Mucosa of gallbladder (tissue), 1 donor: Measurements from ENCODE around the gene KDM3A. TPM values are rescaled to one million over a fixed set of nuclear protein-coding genes. Genes with fewer than 3 reads are reported as not detected.

Source experiments
- DNase-seq: peaks from one replicate; pipeline ENCODE4 v3.0.0-alpha.2; 2020; ENCODE audit warnings: low spot score
- total RNA-seq: library from RNA; stranded (reverse); gene quantifications from one replicate; pipeline ENCODE4 v1.2.1, GENCODE V29; 2021
- donor health status: DM: no; HTN: no; CAD: no.

The KDM3A gene
- total RNA-seq, 1 donor from 2014 or later, result 87.4 TPM

DNA sequence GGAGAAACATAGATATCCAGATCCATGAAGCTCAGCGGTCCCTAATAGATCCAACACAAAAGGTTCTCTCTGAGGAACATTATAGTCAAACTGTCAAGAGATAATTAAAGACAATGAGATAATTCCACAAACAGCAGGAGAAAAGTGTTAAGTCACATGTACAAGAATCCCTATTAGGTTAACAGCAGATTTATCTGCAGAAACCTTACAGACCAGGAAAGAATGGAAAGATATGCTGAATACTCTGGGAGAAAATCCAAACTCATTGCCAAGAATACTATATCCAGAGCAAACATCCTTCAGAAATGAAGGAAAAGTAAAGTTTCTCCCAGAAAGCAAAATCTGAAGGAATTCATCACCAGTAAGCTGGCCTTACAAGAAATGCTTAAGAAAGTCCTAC is 10.8 kb upstream of the KDM3A start:
- DNase-seq, result no peak

DNA sequence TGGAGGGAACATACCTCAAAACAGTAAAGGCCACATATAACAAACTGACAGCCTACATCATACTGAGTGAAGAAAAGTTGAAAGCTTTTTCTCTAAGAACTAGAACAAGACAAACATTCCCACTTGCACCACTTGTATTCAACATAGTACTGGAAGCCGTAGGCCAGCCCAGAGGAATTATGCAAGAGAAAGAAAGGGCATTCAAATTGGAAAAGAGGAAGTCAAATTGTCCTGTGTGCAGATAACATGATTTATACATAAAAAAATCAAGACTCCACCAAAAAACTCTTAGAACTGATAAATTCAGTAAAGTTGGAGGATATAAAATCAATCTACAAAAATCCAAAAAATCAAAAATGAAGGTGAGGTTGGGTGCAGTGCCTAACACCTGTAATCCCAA is 8.0 kb upstream of the KDM3A start:
- no peak for DNase-seq

DNA sequence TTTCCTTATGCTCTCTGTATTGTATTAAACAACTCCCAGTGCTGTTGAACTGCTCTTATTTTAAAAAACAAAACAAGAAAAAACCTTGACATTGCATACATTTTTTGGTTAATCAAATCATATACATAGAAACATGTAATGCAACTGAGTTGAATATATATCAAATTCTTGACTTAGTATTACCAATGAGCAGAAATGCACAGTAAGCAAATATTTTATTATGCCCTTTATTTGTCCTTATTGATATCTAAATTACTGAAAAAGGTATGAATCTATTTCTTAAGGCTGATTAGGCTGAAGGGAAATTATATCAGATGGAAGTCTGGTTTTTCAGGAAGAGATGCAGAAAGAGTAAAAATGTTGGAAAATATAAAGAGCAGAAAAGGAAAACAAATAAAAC is 6.9 kb upstream of the KDM3A start:
- DNase-seq, result no peak

DNA sequence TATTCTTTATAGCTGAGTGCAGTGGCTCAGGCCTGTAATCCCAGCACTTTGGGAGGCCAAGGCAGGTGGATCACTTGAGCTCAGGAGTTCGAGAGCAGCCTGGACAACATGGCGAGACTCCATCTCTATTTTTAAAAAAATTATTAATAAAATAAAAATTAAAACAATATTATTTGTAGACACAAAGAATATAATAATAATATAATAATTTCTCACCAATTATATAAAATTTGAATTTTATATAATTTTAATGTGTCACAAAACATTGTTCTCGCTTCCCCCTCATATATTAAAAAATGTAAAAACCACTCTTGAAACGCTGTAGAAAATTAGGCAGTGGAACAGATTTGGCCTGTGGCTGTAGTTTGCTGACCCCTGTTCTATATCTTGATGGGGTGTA is 5.6 kb upstream of the KDM3A start:
- DNase-seq, result no peak

DNA sequence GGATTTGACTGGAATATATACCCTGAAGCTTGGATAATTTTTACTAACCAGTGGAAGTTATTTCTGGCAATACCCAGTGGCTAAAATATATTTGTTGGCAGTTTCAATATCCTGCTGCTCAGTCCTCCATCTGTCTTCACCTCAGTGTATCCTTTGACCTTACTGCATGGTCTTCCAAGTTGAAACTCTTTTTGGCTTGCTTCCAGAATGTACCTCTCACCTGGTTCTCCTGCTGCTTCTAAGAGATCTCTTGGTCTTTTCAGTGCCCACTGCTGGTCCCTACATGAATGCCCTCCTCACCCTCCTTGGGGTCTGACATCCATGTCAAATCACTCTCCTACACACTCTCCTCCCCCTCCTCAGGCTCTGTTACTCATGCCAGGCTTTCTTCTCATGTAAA is 4.8 kb upstream of the KDM3A start:
- DNase-seq, result no peak

DNA sequence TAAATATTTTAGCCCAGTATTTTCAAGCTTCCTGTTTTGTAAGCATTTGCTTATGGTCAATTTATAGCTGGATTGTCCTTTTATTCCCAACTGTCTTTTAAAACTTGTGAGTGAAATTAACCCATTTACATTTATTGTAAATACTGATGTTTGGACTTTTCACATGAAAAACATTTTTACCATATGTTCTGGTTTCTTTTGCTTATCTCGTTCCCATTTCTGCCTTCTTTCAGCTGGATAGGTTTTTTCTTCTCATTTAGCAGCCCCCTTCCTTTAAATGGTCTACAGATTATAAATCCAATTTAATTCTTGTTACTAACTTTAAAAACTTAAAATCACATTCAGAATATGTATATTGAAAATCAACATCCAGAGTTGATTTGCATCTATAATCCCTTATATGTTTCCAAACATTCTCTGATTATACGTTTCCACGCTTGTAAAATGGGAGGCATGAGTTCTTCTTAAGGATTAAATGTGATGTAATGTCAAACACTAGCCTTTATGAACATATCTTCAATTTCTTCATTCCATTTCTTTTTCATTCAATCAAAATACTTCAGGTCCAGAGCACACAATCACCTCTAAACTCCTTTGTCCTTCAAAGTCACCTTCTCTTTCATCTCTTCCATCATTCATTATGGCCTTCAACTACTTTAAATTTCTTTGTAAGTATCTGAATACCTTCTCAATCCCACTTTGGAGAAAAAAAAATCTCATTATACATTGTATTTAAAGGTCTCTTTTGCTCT is 1.1 kb upstream of the KDM3A start:
- DNase-seq, result no peak

DNA sequence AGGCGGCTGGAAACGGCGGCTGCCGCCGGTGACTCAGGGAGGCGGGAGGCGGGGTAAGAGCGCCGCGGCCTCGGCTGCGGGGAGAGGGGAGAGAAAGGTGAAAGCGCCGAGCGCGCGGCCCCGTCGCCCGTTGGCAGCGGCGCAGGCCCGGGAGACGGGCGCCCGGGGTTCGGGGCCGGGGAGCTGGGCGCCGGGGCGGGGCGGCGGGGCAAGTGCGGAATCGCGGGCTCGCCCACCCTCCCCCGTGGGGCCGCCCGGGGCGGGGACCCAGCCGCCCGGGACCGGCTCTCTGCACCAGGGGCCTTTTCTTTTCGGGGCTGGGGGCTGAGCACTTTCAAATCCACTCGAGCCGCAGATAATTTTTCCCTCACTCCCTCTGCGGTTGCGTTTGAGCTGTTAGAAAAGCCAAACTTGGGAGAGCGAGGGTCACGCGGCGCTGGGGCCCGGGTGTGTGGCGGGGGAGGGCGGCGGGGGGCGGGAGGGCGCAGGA is 266 bp downstream of the KDM3A start:
- DNase-seq, result no peak

DNA sequence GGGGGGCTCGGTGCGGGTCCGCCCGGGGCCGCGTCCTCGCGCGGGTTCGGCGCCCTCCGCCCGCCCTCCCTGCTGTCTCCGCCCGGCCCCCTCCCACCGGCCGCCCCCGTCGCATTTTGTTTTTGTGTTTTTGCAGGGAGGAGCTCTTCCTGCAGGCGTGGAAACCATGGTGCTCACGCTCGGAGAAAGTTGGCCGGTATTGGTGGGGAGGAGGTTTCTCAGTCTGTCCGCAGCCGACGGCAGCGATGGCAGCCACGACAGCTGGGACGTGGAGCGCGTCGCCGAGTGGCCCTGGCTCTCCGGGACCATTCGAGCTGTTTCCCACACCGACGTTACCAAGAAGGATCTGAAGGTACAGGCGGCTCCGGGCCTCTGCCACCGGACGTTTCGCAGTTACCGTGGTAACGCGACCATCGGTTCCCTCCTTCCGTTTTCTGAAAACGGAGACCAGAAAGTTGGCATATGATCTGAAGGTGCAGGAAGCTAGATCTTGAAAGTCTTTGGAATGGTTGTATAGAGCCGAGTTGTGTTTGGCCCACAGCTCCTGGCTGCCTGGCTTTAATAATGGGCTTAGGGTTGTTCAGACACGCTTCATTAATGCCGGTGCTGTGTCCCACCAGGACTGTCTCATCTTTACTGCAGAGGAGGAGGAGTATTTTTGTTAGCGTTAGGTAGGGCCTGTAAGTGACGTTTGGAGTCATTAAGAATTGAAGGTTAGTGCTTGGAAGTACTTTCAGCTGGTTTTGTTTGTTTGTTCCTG is 891 bp downstream of the KDM3A start:
- DNase-seq, result peak; percentile 53

DNA sequence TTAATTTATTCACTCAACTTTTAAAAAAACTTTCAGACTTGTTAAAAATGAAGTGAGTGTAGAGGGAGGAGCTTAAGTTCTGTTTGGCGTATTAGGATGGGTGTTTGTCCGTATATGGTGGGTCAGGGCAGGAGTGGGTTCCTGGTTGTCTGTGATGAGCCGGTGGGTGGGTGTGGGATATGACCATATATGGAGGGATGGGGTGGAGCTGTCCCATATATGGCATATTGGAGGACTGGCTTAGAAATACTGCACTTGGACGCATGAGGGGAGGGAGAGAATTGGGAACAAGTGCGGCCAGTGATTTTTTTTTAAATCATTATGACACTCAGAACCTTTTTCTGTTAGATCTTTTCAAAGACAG is 1.5 kb downstream of the KDM3A start:
- DNase-seq, result peak; percentile 88

DNA sequence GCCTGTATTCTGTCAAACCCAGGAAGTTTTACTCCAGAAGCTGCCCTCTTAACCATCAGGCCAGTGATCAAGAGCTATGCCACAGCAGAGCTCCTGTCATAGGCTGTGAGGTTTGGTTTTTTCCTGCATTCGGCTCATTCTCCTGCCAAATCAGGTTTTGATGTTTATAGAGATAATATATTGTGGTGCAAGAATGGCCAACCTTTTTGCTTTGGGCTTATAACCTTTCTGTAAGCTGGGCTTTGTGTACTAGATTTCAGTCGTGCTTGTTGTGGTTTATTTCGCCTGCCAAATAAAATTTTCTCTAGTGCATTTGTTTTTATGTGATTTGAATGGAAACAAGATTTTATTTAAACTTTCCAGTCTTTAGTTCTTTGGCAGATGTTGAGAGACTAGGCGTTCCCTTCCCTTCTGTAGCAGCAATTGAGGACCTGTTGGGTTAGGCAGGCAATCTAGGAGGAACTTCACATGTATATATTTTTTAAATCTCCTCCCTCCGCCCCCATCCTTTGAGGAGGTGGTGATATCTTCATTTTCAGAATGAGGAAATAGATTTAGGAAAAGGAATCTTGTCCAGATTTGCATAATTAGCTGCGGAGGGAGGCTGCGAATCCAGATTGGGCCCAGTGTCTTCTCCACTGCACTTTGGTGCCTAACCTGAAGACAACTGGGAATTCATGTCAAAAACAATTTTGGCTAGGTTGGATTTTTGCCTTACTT is 2.6 kb downstream of the KDM3A start:
- DNase-seq, result no peak

DNA sequence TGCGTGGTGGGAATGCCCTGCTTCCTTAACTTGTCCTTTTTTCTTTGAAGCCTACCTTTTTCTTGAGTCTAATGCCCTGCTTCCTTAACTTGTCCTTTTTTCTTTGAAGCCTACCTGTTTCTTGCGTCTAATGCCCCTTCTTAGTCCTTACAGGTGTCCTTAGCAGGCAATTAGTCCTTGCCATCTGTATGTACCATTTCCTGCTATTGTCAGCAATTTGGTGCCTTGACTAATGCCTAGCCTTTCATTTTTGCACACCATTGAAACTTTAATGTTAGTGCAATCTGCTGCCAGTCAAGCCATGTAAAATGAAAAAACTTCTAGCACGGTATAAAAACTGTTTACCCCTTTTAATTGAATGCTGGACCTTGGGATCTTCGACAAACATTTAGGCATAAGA is 4.3 kb downstream of the KDM3A start:
- no peak for DNase-seq

DNA sequence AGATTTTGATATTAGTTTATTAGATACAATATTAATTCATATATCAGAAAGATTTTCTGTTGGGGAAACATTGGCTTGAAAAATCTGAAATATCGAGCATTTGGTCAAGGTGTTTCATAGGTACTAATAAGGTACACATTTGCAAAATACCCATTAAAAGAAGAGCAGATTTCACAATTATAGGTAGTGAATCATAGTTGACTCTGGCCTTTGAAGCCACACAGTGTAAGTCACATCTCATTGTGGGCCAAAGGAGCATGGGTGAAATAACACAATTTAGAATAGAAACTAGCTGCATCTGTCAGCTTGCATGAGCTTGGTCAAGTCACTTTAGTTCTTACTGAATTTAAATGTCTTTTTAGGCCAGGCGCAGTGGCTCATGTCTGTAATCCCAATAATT is 4.9 kb downstream of the KDM3A start:
- DNase-seq, result no peak

DNA sequence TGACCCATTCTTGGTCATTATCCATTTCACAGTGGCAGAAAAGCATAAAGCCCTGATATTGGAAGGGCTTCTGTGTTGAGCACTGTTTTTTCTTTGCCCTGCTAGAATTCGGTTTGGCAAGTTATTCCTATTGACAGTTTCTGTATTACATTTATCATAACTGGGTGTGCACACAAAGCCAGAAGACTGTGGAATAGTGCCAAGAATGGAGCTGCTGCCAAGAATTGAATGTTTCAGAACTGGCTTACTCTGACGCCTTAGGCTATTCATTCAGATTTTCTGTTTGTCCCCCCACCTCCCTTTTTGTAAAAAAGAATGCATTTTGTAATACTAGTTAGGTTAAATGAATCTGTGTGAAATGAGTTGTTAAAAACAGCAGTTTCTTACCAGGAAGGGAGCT is 12.7 kb downstream of the KDM3A start:
- DNase-seq, result peak; percentile 81

DNA sequence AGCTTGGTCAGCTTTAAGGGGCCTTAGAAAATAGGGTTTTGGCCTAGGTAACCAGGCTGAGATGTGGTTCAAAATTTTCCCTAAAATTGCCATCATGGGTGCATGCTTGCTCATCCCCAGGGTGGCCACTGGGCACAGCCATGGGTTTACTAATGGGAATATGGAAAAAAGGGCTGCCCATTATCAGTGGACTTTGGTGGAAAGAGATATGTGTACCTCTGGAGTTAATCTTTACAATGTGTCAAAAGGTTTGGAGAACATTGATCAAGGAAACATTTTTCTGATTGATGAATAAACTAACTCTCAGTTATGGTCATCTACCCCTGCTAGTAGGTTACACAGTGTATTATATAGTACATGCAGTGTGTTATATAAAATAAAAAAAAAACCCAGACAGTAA is 13.1 kb downstream of the KDM3A start:
- no peak for DNase-seq

DNA sequence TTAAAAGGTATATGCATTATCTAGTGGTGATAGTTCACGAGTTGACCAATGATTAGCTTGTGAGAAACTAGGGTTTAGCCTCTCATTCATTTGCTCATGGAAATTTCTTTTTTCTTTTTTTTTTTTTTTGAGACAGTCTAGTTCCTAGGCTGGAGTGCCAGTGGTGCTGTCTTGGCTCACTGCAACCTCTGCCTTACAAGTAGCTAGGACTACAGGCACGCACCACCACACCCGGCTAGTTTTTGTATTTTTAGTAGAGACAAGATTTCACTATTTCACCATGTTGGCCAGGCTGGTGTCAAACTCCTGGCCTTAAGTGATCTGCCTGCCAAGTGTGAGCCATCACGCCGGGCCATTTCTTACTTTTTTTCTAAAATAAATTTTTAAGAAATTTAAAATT is 14.0 kb downstream of the KDM3A start:
- DNase-seq, result no peak

DNA sequence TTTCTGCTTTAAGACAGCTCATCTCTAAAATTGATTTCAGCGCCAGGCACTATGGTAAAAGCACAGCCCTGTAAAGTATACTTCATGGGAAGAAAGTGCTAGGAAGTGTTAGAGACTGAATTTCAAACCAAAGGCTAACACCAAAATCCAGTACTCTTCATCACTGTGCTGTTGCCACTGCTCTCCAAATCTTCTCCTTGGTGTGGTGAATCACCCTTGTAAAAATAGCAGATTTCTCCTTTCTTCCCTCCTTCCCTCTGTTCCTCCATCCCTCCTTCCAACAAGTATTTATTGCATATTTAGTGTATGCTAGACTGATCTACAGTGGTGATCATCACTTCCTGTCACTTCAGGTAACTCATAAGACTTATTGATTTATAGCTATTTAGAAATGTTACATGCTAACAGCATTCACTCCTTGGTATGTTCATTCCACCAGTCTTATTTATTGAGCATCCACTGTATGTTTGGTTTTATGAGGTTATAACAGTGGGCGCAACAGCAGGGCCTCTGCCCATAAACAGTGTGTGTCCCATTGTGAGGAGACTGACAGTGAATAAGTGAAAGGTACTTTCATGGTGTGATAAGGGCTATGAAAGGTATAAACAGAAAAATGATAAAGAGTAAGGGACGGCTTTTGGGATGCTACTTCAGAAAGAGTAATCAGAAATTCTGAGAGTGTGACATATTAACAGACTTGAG is 20.0 kb downstream of the KDM3A start:
- DNase-seq, result no peak

DNA sequence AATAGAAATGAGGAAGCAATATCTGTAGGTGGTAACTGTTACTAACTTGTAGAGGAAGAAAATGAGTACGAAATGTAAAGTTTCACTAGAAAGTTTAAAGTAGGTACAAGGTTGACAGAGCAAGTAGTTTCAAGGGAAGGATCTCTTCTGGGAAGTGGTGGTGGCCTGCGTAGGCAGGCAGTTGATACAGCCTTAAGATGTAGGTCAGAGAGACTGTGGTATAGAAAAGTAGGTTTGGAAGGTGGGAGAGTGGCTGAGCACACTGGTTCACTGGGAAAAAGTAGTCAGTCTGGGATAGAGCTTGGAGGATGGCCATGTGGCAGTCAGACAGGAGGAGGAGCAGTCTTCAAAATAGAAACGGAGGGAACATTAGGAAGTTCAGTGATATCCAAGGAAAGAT is 23.5 kb downstream of the KDM3A start:
- no peak for DNase-seq

DNA sequence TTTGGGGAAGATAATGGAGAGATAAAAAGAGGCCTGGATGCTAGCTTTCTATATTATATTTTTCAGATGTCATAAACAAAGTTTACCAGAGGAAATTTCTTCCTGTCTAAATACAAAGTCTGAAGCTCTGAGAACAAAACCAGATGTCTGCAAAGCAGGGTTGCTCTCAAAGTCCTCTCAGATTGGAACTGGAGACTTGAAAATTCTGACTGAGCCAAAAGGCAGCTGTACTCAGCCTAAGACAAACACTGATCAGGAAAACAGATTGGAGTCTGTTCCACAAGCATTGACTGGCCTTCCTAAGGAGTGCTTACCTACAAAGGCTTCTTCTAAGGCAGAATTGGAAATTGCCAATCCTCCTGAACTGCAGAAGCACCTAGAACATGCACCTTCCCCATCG is 25.1 kb downstream of the KDM3A start:
- DNase-seq, result no peak

DNA sequence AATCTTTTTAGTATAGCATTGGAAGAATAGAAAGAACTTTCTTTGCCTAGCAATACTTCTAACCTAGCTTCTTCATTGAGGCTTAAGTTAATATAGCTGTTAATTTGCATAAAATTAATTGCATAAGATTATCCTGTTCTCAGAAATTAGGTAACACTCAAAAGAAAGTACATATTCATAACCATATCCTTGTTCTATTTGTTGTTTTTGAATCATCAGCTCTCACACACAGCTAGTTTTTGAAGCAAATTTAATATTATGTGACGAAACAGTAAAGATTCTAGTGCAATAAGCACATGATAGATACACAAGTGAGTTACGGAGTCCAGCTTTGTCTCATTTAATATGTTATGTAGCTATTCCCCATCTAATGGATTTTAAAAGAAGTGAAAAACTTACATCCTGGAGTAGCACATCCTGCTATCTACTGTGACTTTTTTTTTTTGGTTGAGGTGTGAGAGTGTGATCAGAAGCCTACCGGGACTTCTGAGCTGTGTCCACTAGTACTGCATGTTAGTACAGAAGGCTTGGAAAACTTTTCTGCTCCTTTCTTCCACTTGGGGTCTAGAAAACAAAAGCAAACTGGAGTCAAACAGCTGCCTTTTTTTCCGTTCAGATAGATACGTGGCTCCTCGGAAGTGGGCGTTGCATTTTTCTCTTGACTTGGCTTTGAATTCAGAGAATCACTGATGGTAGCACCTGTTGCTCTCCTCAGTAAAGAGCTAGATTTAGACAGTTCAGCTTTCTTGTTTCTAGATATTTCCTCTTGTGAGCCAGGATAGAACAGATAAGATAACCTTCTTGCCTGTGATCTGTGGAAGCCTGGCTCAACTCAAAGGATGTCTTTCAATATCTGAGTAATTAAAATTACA is 27.2 kb downstream of the KDM3A start:
- DNase-seq, result no peak

DNA sequence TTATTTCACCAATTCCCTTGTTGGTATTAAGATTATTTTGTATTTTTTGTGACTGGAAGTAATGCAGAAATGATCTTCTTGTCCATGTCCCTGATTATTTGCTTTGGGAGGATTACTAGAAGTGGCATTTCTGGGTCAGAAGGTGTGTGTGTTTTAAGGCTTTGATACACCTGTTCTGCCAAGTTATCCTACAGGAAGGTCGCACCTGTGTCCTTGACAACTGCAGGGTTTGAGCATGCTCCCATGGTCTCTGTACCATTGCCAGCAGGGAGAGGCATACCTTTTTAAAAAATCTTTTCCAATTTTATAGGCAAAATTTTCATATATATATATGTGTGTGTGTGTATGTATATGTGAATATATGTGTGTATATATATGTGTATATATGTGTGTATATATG is 29.7 kb downstream of the KDM3A start:
- DNase-seq, result no peak

DNA sequence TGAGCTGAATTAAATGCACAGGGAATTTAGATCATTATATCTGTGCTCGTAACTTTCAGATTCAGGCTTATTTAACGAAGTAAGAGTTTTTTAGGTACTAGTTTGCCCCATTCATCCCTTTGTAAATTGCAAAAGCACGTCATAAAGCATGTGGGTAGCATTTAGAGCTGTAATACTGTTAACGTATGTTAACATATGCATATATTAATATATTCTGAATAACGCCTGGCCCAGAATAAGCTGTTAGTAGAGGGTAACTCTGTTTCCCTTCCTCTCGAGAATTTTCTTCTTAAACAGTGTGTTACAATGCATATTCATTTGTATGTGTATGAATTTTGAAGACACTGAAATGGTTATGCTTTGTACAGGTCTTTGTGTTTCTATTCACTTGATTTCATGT is 30.5 kb downstream of the KDM3A start:
- no peak for DNase-seq
